Activated T-helper 1 cell treated with anti-CD3 and anti-CD28 coated beads, Interleukin-12 subunit alpha, Interleukin-12 subunit beta, Interleukin-2, Interleukin-4 antibody, amounts not matched to agents 30 ng/mL and 10 ng/mL and 1 ng/mL, durations not matched to agents 14 hours and 24 hours and 36 hours (primary cell): ENCODE measurements around the gene DACH1. TPM values are rescaled to one million over a fixed set of nuclear protein-coding genes. Genes with fewer than 3 reads are reported as not detected.

Source experiments
- DNase-seq: peaks from one replicate; pipeline ENCODE4 v3.0.0; 2021; ENCODE audit warnings: low spot score
- H3K27ac Mint-ChIP-seq: one replicate; pipeline ENCODE4 v1.8.0; 2021; ENCODE audit warnings: mild to moderate bottlenecking, mixed read lengths
- H3K27me3 Mint-ChIP-seq: one replicate; pipeline ENCODE4 v1.8.0; 2022; ENCODE audit warnings: mild to moderate bottlenecking, moderate library complexity, mixed read lengths; ENCODE audit not compliant: insufficient read depth
- H3K36me3 Mint-ChIP-seq: one replicate; pipeline ENCODE4 v1.8.0; 2021; ENCODE audit warnings: low read depth, mixed read lengths
- H3K4me1 Mint-ChIP-seq: one replicate; pipeline ENCODE4 v1.8.0; 2021; ENCODE audit warnings: low read depth, mixed read lengths
- H3K4me3 Mint-ChIP-seq: one replicate; pipeline ENCODE4 v1.8.0; 2021; ENCODE audit warnings: mild to moderate bottlenecking, moderate library complexity, mixed read lengths
- H3K9me3 Mint-ChIP-seq: one replicate; pipeline ENCODE4 v1.8.0; 2021; ENCODE audit warnings: mixed read lengths
- intact Hi-C: fragments of 100-400 bp; cut with micrococcal nuclease; formaldehyde crosslinking; loops from one replicate; pipeline ENCODE4 v1.15.1; 2024
- total RNA-seq: library from RNA; stranded (reverse); gene quantifications from 2 replicates; pipeline ENCODE4 v1.2.3, GENCODE V29; 2022

DACH1 gene
- total RNA-seq, 1 donor from 2014 or later = not detected

GRCh38 chr13:71437704-71438103, 429.3 kb downstream of the DACH1 start:
- H3K27ac Mint-ChIP-seq = no peak overlapping the region
- no peak for DNase-seq
- peaks cover 3% of the 10 kb centered on the region for H3K27me3 Mint-ChIP-seq
- H3K9me3 Mint-ChIP-seq = no peaks in the 10 kb centered on the region
- H3K4me1 Mint-ChIP-seq = no peaks in the 10 kb centered on the region
- H3K36me3 Mint-ChIP-seq = no peaks in the 10 kb centered on the region
- intact Hi-C loops = no loop called here
- H3K4me3 Mint-ChIP-seq = no peak overlapping the region

GRCh38 chr13:71430681-71431080, 436.3 kb downstream of the DACH1 start:
- no peak overlapping the region for H3K27ac Mint-ChIP-seq
- H3K4me1 Mint-ChIP-seq = no peaks in the 10 kb centered on the region
- H3K4me3 Mint-ChIP-seq = no peak overlapping the region
- no peaks in the 10 kb centered on the region for H3K36me3 Mint-ChIP-seq
- DNase-seq = no peak
- H3K27me3 Mint-ChIP-seq = peaks cover under 1% of the 10 kb centered on the region
- no peaks in the 10 kb centered on the region for H3K9me3 Mint-ChIP-seq
- intact Hi-C loops = no loop called here

- no peaks in the 10 kb centered on the region for H3K36me3 Mint-ChIP-seq
- DNase-seq = no peak
- H3K27ac Mint-ChIP-seq = no peak overlapping the region
- no peak overlapping the region for H3K4me3 Mint-ChIP-seq
- no peaks in the 10 kb centered on the region for H3K27me3 Mint-ChIP-seq
- H3K4me1 Mint-ChIP-seq = no peaks in the 10 kb centered on the region
- H3K9me3 Mint-ChIP-seq = peaks cover 7% of the 10 kb centered on the region
- intact Hi-C loops = no loop called here
These were observed 449.8 kb downstream of the DACH1 start for GRCh38 chr13:71417205-71417604.

DNA sequence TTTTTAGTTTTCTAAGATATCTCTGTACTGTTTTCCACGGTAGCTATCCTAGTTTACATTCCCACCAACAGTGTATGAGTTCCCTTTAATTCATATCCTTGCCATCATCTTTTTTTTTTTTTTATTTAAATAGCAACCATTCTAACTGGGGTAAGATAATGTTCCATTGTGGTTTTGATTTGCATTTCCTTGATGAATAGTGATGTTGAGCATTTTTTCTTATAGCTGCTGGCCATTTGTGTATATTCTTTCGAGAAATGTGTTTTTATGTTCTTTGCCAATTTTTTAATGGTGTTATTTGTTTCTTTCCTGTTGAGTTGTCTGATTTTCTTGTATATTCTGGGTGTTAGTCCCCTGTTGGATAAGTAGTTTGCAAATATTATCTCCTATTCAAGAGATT, 454.8 kb downstream of the DACH1 start:
- Mint-ChIP-seq H3K27ac (no peak overlapping the region), H3K4me3 (no peak overlapping the region)
- intact Hi-C loops = no loop called here

GRCh38 chr13:71408416-71408815, 458.6 kb downstream of the DACH1 start:
- no peak for DNase-seq
- intact Hi-C loops = no loop called here
- no peaks in the 10 kb centered on the region for H3K4me1 Mint-ChIP-seq
- no peaks in the 10 kb centered on the region for H3K36me3 Mint-ChIP-seq
- no peaks in the 10 kb centered on the region for H3K9me3 Mint-ChIP-seq
- H3K4me3 Mint-ChIP-seq = no peak overlapping the region
- H3K27ac Mint-ChIP-seq = no peak overlapping the region
- no peaks in the 10 kb centered on the region for H3K27me3 Mint-ChIP-seq

More for the DNA sequence above, 454.8 kb downstream of the DACH1 start:
- Mint-ChIP-seq H3K27me3 (no peaks in the 10 kb centered on the region), H3K9me3 (no peaks in the 10 kb centered on the region), H3K36me3 (no peaks in the 10 kb centered on the region), H3K4me1 (no peaks in the 10 kb centered on the region)
- no peak for DNase-seq

DNA sequence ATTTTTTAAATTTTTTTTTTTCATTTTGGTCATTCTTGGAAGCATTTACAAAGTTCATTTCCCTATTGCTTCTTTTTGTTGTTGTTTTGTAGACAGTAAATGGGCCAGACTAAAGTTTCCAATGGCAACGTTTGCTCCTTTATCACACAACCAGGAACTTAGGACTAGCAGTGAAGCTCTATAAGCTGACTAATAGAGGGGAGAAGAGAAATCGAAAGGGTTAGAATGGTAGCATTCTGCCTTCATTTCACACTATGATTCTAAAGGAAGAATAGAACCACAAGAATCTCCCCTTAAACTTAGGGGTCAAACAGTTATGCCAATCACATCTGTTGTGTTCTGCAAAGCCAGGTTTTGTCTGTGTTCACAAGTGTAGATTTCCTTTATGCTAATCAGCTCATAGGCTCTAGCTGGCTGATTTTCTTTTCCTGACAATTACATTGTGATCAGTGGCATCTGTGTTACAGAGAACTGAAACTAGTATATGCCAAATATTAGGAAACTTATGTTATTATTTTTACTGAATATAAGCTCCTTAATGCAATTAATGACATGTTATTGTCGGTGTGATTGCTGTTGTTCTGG, 467.3 kb downstream of the DACH1 start:
- no peak for DNase-seq
- H3K27ac Mint-ChIP-seq = no peak overlapping the region
- H3K4me1 Mint-ChIP-seq = no peaks in the 10 kb centered on the region
- H3K36me3 Mint-ChIP-seq = no peaks in the 10 kb centered on the region
- H3K9me3 Mint-ChIP-seq = no peaks in the 10 kb centered on the region
- H3K27me3 Mint-ChIP-seq = no peaks in the 10 kb centered on the region
- intact Hi-C loops = loop anchor here (5.0 kb wide), 1 partner anchor 318 kb away; no protein-coding TSS in a partner anchor
- no peak overlapping the region for H3K4me3 Mint-ChIP-seq

DNA sequence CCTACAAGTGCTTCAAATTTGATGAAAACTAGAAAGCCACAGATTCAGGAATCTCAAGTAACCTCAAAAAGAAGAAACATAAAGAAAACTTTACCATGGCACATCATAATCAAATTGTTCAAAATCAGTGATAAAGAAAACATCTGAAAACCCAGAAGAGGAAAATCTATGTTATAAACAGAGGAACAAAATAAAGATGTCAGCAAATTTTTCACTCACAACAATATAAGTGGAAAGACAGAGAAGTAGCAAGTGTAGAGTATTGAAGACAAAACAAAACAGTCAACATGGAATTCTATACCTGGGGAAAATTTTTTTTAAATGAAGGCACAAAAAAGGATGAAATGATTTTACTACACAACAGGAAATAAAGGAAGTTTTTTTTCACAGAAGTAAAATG, 470.9 kb downstream of the DACH1 start:
- Mint-ChIP-seq H3K4me3 (no peak overlapping the region), H3K36me3 (no peaks in the 10 kb centered on the region), H3K4me1 (no peaks in the 10 kb centered on the region), H3K27ac (no peak overlapping the region), H3K27me3 (no peaks in the 10 kb centered on the region), H3K9me3 (no peaks in the 10 kb centered on the region)
- DNase-seq = no peak
- intact Hi-C loops = loop anchor here (5.0 kb wide), 1 partner anchor 321 kb away; no protein-coding TSS in a partner anchor

- no peaks in the 10 kb centered on the region for H3K4me1 Mint-ChIP-seq
- no peak overlapping the region for H3K4me3 Mint-ChIP-seq
- DNase-seq = no peak
- no peaks in the 10 kb centered on the region for H3K9me3 Mint-ChIP-seq
- H3K27ac Mint-ChIP-seq = no peak overlapping the region
- no peaks in the 10 kb centered on the region for H3K27me3 Mint-ChIP-seq
- intact Hi-C loops = loop anchor here (5.0 kb wide), 1 partner anchor 322 kb away; no protein-coding TSS in a partner anchor
- H3K36me3 Mint-ChIP-seq = no peaks in the 10 kb centered on the region
These were observed 472.0 kb downstream of the DACH1 start for GRCh38 chr13:71395053-71395452.

GRCh38 chr13:71394176-71394575, 472.8 kb downstream of the DACH1 start:
- no peaks in the 10 kb centered on the region for H3K4me1 Mint-ChIP-seq
- no peak for DNase-seq
- H3K27ac Mint-ChIP-seq = no peak overlapping the region
- H3K36me3 Mint-ChIP-seq = no peaks in the 10 kb centered on the region
- H3K27me3 Mint-ChIP-seq = no peaks in the 10 kb centered on the region
- H3K4me3 Mint-ChIP-seq = no peak overlapping the region
- H3K9me3 Mint-ChIP-seq = no peaks in the 10 kb centered on the region
- intact Hi-C loops = no loop called here
